GF-D8 (cell line): Measurements from ENCODE around the gene CPD.
"Not testable (repeated sequence)": the region's sequence is repeated elsewhere in the genome, so short reads cannot be mapped to it uniquely, and the experiment has no call there.

Source experiments
- DNase-seq: peaks from one replicate; lab custom pipeline; 2025; lab: John Stamatoyannopoulos, UW

Gene CPD

DNA sequence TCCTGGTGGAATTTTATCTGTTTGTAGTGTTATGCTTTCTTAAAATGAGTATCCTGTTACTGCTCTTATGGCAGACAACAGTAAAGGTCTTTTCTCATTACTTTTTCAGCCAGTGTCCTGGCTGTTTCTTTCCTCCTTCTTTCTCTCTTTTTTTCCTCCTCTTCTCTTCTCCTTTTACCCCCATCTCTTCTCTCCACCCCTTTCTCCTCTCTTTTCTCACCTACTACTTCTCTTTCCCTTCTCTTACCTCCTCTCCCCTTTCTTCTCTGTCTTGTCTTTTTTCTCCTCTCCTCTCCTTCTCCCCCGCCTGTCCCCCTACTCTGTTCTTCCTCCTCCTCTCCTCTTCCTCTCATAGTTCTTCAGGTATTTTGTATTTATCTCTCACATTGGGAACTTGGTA is 48.9 kb downstream of the CPD start:
- no peak for DNase-seq

DNA sequence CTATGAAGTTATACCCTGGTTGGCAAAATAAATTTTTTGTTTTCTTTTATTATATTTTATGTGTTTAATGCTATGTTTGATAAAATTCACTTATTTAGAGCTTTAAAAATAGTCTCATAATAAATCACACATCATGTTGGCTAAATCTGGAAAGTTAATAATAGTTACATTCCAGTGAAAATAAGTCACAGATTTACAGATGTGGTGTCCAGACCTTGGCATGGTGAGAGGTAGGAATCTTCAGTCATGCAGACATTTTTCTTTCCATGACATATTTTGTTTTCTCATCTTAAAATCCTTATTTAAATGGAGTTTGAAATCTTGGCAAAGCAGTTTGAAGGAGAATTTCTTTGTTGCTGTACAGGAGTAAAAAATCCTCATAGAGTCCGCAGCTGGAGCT is 50.4 kb downstream of the CPD start:
- DNase-seq: no peak

- DNase-seq: peak; percentile 52
Measured at GRCh38 chr17:30433514-30433913, 54.8 kb downstream of the CPD start.

DNA sequence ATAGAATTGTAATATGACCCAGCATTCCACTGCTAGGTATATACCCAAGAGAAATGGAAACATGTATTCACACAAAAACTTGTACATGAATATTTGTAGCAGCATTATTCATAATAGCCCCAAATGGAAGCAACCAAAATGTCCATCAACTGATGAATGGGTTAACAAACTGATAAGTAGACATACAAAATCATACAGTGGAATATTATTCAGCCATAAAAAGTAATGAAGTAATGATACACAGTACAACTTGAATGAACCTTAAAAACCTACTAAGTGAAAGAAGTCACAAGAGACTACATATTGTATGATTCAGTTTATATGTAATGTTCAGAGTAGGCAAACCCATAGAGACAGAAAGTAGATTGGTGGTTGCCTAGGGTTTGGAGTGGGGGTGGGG is 58.0 kb downstream of the CPD start:
- DNase-seq: no peak

DNA sequence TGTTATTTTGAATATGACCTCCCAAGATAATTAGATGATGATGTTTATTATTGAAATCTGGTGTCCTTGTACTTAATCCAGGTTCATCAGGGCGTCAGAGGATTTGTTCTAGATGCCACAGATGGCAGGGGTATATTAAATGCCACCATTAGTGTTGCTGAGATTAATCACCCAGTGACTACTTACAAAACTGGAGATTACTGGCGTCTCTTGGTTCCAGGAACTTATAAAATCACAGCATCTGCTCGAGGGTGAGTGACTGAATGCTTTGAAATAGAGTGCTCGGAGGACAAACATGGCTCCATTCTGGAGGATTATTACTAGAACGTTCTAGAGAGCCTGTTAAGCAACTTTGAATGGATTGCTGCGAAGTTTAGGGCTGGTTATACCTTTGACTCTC is 65.0 kb downstream of the CPD start:
- no peak for DNase-seq

GRCh38 chr17:30446640-30447039 is 67.9 kb downstream of the CPD start:
- DNase-seq: not testable (repeated sequence)

DNA sequence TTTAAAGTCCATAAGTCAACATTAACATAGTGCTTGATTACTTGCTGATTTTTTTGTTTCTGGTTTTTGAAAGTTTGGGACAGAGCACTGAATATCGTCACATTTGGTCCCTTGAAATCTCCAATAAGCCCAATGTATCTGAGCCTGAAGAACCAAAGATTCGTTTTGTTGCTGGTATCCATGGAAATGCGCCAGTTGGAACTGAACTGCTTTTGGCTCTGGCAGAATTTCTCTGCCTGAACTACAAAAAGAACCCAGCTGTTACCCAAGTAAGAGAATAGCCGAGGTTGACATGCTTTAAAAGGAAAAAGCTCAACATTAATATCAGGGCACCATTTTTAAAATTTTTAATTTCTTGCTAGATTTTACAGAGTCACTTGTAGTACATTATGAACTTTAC is 70.8 kb downstream of the CPD start:
- no peak for DNase-seq

DNA sequence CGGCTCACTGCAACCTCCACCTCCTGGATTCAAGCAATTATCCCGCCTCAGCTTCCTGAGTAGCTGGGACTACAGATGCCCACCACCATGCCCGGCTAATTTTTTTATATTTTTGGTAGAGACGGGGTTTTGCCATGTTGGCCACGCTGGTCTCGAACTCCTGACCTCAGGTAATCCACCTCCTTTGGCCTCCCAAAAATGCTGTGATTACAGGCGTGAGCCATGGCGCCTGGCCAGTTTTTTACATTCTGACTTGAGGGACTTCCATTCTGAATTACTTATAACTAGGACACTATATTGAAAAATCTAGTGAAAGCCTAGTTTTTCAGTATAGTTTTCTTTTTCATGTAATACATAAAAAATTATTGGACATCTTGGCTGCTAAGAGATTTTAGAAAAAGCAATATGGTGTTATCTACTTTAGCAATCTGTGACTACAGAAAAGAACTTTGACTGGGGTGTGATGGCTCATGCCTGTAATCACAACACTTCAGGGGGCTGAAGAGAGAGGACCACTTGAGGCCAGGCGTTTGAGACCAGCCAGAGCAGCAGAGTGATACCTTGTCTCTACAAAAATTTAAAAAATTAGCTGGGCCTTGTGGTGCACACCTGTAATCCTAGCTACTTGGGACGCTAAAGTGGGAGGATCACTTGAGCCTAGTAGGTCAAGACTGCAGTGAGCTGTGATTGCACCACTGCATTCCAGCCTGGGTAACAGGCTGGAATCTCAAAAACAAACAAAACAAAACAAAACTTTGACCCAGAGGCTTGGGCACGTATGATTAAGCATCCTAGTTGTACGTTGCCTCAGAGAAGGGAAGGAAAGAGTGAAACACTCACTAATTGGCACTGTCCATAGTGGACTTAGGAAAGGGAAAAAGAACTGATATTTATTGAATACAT is 71.6 kb downstream of the CPD start:
- no peak for DNase-seq

- DNase-seq: no peak
Measured at GRCh38 chr17:30454635-30455034, 75.9 kb downstream of the CPD start.

GRCh38 chr17:30458371-30458770 is 79.6 kb downstream of the CPD start:
- no peak for DNase-seq

- not testable (repeated sequence) for DNase-seq
Measured at GRCh38 chr17:30458797-30459413, 80.2 kb downstream of the CPD start.

DNA sequence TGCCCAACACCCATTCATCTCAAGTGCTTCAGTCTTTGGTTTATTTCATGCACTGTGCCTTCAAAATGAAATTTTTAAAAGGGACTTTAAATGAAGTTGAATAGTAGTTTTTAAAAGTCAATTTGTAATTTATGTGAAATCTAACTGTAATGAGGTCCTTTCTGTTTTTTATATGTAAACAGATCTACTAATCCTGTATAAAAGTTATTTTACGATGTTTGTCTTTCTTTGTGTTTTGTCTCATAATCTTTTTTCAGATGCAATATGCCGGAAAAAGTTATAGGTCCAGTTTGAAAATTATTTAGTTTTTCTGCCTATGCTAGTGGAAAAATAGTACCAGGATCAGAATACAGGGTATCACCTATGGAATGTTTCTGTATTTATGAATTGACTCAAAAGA is 89.7 kb downstream of the CPD start:
- DNase-seq: no peak

DNA sequence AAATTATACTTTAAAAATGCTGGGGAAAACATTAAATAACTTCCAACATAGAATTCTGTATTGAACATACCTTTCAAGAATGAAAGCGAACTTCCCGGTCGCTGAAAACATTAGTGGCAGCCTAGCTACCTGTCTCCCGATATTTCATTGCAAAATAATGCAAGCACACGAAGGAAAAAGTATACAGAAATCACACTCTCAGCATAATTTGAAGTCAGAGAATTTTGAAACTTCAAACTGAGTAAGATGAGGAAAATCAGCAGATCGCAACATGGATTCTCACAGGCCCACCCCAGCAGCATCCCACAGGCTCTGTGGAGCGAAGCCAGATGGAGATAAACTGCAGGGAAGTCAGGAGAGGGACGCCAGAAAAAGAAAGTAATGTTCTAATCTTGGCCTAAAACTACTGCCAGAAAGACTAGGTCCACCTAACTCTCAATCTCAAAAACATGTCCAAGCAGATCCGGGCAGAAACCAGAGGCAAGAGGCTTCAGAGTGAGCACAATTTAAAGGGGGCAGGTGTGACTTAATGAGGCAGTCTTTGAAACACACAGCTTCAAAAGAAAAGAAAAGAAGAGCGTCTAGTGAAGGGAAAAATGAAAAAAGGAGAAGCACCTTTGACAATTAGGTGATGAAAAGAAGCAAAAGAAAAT is 93.6 kb downstream of the CPD start:
- DNase-seq: no peak

GRCh38 chr17:30475206-30475605 is 96.5 kb downstream of the CPD start:
- no peak for DNase-seq

GRCh38 chr17:30476726-30477082 is 98.0 kb downstream of the CPD start:
- no peak for DNase-seq

DNA sequence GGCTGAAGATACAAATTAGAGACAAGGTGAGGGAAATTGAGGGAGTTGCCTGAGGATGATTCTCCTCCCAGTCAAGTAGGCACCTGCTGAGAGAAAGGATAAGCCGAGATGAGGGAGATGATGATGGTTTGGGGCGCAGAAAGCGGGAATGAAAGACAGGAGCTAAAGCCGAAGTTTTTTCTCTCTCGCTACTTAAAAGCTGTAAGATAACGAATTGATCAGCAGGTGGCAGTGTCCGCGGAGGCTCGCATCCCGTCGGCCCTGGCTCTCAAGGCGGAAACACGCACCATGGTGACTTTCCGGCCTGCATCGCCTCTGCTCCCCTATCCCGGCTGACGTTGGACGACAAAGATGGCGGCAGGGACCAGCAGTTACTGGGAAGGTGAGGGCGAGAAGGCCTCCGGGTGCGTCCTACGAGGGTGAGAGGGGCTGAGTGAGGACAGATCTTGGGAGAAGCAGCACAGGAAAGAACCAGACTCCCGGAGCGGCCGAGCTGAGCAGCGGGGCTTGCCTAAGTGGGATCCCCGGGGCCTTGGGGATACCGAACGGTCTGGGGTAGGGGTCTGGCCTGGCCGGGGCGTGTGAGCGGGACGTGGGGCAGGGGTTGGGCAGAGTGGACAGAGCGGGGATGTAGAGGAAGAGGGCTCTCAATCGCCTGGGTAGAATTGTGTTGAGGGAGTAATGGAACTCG is 98.5 kb downstream of the CPD start, which contains the start of gene GOSR1:
Gene GOSR1 (plus strand): TSS at position 326 of the 691 bp plus-strand sequence. CDS start 26 bp downstream, at position 352.
- DNase-seq: peak; percentile 64

DNA sequence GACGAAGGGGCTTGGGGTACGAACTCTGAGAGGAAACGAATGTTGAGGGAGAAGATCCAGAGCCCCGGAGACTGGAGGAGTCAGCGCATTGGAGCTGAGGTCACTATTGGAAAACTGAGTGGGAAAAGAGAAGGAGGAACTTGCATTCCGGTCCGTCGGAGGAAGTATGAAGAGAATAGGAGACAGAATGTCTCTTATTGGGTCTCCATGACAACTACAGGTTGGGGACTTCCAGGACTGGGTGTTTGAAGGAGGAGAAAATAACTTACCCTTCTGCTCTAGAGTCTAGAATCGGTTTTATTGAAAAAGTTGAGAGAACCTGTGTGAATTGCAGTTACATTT is 99.0 kb downstream of the CPD start:
- DNase-seq: no peak

- DNase-seq: no peak
Measured at GRCh38 chr17:30482555-30482954, 103.8 kb downstream of the CPD start.

DNA sequence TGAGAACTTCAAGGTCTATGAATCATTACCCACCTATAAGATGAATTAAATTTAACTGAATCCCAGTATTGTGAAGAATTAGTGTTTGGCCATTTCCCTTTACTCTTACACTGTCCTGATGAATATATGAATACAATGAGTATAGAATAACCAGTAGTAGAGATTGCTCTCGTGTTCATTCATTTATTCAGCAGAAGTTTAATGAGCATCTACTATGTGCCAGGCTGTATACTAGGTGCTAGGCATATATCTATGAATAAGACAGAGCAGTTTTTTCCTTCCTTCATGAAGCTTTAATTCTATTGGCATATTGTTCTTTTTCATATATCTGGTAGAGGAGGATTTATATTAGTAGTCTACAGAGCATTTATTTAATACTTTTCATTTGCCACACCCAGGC is 104.4 kb downstream of the CPD start:
- no peak for DNase-seq

DNA sequence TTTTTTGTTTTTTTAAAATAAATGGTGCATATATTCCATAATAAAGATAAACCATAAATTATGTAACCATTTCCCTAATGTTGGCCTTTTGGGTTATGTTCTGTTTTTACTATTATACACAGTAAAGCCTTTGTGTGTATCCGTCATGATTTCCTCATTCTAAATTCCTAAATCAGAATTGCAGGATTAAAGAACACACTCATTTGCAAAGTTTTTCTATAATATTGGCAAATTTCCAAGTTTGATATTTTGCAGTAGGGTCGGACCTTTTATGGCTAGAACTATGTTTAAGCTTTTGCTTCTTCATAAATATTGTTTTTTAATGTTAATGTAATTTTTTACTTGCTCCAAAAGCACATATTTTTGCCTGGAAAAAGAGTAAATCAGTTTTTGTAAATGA is 115.1 kb downstream of the CPD start:
- DNase-seq: no peak

GRCh38 chr17:30495586-30495985 is 116.9 kb downstream of the CPD start:
- DNase-seq: no peak

GRCh38 chr17:30503558-30503957 is 124.8 kb downstream of the CPD start:
- no peak for DNase-seq
